GM19193 (cell line): ENCODE measurements around the gene WNT2B.

Experiments used
- POLR2A ChIP-seq: IDR thresholded peaks from 4 replicates; pipeline ENCODE4 v1.6.1; 2011; ENCODE audit not compliant: insufficient read depth, insufficient read length; ENCODE audit errors: extremely low read depth

The WNT2B gene

DNA sequence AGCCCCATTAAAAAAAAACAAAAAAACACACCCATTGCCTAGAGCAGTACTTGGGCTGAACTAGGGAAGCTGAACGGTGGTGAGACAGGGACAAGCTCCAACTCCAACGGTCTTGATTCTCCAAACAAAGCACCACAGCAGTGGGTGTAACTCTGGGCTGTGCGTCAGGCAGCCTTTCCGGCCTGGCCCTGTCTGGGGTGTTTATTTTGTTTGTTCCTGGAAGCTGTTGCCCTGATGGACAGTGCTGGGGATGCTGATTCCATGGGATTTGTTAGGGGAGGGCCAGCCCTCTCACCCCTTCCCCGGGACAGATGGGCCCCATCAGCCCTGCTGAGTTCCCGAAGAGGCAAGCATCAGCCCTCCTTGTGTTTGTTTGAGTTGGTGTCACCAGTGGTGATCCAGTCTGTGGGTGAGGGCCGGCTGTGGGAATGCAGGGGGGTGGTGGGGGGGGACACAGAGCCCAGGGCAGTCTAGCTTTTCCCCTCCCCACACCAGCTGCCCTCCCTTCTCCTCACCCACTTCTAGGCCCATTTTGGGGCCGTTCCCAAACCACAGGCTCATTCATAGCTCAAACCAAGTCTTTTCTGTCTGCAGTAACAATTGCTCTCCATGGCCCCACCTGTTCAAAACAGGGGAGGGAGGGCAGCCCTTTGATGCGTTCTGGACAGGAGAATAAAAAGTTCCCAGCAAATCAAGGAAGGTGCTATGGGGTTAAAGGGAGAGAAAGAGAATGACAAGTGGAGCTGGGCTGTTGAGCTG is 4.5 kb downstream of the WNT2B start:
- TF ChIP-seq POLR2A: no peak

DNA sequence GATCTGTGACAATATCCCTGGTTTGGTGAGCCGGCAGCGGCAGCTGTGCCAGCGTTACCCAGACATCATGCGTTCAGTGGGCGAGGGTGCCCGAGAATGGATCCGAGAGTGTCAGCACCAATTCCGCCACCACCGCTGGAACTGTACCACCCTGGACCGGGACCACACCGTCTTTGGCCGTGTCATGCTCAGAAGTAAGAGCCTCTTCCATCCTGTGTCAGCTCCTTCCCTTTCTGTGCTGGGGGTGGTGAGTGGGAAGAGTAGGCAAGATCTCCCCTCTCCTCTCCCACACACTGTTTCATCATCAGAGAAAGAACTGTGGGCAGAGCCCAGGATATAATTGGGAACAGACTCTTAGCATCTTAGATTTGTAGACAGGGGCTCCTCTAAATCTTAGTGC is 6.1 kb downstream of the WNT2B start:
- TF ChIP-seq POLR2A: no peak

DNA sequence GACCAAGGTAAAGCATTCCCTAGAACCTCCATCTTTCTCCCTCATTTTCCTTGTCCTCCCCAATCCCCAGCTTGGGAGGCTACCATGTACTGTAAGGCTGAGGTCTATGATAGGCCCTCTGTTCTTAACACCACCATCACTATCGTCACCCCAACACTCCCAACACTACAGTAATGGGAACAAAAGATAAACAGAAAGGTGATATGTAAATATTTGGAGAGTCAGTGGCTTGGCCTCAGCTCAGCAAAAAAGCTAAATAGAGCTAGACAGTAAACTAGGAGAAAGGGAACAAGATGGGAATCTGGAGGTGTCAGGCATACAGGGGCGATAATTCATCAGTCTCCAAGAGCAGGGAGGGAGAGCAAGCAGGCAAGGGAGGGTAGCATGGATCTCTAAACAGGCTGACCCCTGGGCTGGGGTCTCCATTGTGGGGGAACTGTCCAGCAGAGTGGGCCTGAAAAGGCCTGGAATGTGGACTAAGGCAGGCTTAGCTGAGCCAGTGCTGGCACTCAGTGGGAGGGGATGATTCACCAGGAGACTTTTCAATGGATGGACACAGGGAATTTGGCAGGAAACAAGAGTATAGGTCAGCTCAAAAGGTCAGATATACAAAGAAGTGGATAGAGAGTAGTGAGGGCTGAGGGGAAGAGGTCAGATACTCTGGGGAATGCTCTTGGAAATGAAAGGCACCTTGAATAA is 6.7 kb downstream of the WNT2B start:
- TF ChIP-seq POLR2A: no peak

DNA sequence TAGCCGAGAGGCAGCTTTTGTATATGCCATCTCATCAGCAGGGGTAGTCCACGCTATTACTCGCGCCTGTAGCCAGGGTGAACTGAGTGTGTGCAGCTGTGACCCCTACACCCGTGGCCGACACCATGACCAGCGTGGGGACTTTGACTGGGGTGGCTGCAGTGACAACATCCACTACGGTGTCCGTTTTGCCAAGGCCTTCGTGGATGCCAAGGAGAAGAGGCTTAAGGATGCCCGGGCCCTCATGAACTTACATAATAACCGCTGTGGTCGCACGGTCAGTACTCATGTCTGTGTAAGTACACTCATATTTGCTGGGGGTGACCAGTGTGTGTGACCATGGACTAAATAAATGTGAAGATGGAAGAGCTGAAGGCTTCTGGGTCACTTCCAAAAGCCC is 7.4 kb downstream of the WNT2B start:
- TF ChIP-seq POLR2A: no peak

DNA sequence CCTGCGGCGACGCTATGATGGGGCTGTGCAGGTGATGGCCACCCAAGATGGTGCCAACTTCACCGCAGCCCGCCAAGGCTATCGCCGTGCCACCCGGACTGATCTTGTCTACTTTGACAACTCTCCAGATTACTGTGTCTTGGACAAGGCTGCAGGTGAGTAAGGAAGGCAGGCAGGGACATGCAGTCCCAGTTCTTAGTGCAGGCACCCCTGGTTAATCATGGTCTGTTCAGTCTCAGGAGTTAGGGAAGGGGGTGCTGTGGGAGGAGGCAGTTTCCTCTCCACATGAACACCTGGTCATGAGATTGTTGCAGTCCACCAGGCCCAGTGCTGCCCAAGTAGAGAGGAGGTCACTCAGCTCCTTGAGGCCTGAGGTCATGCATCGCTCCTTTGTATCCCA is 8.5 kb downstream of the WNT2B start:
- no peak for TF ChIP-seq POLR2A

GRCh38 chr1:112517646-112518045 is 8.9 kb downstream of the WNT2B start:
- TF ChIP-seq POLR2A: no peak

DNA sequence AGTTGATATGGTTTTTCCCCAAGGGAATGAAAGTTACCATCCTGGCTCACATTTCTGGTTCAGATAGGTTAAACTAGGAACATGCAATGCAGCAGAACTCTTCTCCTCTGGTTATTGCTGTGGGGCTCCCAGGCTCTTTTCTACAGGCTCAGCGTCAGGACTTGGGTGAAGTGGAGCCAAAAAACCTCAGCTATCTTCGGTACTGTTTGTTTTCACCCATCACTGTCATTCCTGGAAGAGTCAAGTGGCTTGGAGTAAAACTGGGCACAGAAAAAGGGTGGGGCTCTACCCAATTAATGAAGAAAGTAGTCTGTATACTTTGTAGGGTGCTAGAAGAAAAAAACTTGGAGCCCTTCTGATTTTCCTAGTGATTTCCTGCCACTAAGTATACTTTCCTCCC is 9.4 kb downstream of the WNT2B start:
- TF ChIP-seq POLR2A: no peak

- no peak for TF ChIP-seq POLR2A
Observed at GRCh38 chr1:112520166-112520565, 11.4 kb downstream of the WNT2B start.

GRCh38 chr1:112522621-112523020 is 13.9 kb downstream of the WNT2B start:
- no peak for TF ChIP-seq POLR2A

- TF ChIP-seq POLR2A: no peak
Observed at GRCh38 chr1:112524251-112524650, 15.5 kb downstream of the WNT2B start.

GRCh38 chr1:112524986-112525385 is 16.2 kb downstream of the WNT2B start:
- no peak for TF ChIP-seq POLR2A

DNA sequence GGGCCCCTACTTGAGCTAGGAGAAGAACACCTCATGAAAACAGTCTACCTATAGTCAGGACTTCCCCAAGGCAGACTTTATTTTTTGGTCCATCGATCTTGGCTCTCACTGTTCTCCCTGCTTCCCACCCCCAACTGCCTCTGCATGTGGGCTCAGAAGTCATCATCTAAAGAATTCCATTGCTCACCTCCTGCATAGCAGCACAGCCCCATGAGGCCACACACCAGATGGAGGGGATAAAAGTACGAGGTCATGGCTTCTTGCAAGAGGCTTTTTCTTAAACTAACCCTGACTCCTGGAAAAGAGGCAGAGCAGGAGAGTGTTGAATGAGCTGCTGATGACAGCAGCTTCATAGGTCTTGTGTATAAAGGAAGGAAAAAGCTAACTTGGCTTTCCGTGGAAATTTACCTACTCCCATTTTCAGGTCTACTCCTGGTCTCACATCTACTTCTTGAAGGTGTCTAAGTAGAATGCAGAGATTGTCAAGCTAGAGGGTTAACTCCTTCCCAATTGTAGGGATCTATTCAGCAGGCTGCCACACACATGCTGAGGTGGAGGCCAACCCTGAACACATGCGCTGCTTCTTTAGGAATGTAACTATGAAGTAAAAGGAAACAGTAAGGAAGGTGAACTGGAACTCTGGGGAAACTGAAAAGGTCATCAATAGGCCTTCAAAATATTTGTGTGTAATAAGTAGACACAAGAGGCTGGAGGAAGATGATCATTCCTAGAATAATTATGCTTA is 18.7 kb downstream of the WNT2B start:
- TF ChIP-seq POLR2A: no peak

- no peak for TF ChIP-seq POLR2A
Observed at GRCh38 chr1:112528076-112528475, 19.3 kb downstream of the WNT2B start.

GRCh38 chr1:112529301-112529700 is 20.5 kb downstream of the WNT2B start:
- TF ChIP-seq POLR2A: no peak

GRCh38 chr1:112530832-112531231 is 22.1 kb downstream of the WNT2B start:
- no peak for TF ChIP-seq POLR2A

DNA sequence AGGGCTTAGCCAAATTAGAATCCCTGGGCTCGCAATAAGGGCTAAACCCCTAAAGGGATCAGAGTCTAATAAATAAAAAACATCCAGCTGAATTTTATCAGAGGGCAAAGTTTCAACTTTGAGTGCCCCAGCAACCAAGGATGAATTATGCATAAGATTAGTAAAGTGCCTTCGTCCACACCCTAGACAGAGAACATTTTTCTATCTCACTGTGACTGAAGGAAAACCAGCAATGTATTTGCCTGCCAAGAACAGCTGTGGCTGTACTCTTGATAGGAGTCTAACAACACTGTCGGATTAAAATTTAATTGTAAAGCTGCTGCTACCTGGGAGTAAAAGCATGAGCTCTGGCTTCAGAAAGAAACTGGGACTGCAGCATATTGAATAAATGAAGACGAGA is 23.3 kb downstream of the WNT2B start:
- TF ChIP-seq POLR2A: no peak

GRCh38 chr1:112533029-112533428 is 24.3 kb downstream of the WNT2B start:
- TF ChIP-seq POLR2A: no peak

DNA sequence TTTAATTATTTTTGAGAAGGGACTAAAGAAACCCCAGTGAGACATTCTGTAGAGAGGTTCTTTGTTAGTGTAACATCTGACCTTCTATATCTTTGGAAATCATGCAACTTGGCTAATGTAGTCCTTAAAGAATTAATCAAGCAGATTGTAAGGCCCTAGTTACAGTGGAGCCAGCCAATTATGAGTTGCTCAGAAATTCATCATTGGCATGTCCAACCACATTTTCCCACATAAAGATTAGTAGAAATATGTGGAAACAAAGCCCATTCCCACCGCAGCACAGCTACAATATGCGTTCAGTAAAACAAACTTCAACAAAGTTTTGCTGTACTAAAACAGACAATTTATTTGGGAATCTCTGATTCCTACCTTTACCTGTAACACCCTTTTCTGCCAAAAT is 27.8 kb downstream of the WNT2B start:
- TF ChIP-seq POLR2A: no peak
